Hepatocyte (in vitro differentiated cells): Measurements from ENCODE around the gene CALCOCO2. TPM values are rescaled to one million over a fixed set of nuclear protein-coding genes. Genes with fewer than 3 reads are reported as not detected.
A peak's percentile ranks its signal among the peaks of the same experiment; 100 is the strongest.

Experiments used
- DNase-seq: peaks from one replicate; pipeline ENCODE4 v3.0.0-alpha.2; 2016; ENCODE audit warnings: low spot score
- H2AFZ ChIP-seq: fragments of 200-600 bp; sonication (generic); 2 replicates; pipeline ENCODE4 v1.6.0; 2016; ENCODE audit warnings: antibody characterized with exemption, mild to moderate bottlenecking
- H3K27ac ChIP-seq: fragments of 200-600 bp; sonication (generic); 2 replicates; pipeline ENCODE4 v1.5.1; 2016; ENCODE audit warnings: mild to moderate bottlenecking
- H3K27me3 ChIP-seq: fragments of 200-600 bp; sonication (generic); 2 replicates; pipeline ENCODE4 v1.6.1; 2016
- H3K36me3 ChIP-seq: fragments of 200-600 bp; sonication (generic); replicated peaks from 2 replicates; pipeline ENCODE4 v1.5.1; 2016; ENCODE audit warnings: low read depth; ENCODE audit not compliant: insufficient read depth
- H3K4me1 ChIP-seq: fragments of 200-600 bp; sonication (generic); 2 replicates; pipeline ENCODE4 v1.5.1; 2016; ENCODE audit warnings: mild to moderate bottlenecking, moderate library complexity; ENCODE audit not compliant: insufficient read depth
- H3K4me2 ChIP-seq: fragments of 200-600 bp; sonication (generic); 2 replicates; pipeline ENCODE4 v1.6.0; 2016
- H3K4me3 ChIP-seq: fragments of 200-600 bp; sonication (generic); 2 replicates; pipeline ENCODE4 v1.5.1; 2016; ENCODE audit warnings: mild to moderate bottlenecking
- H3K79me2 ChIP-seq: fragments of 200-600 bp; sonication (generic); 2 replicates; pipeline ENCODE4 v1.6.0; 2017; ENCODE audit warnings: mild to moderate bottlenecking
- H3K9me2 ChIP-seq: fragments of 200-600 bp; sonication (generic); replicated peaks from 2 replicates; pipeline ENCODE4 v1.6.0; 2017; ENCODE audit warnings: mild to moderate bottlenecking; ENCODE audit not compliant: insufficient read depth
- H3K9me3 ChIP-seq: fragments of 200-600 bp; sonication (generic); 2 replicates; pipeline ENCODE4 v1.5.1; 2016; ENCODE audit warnings: low read depth, mild to moderate bottlenecking
- H4K20me1 ChIP-seq: fragments of 200-600 bp; sonication (generic); 2 replicates; pipeline ENCODE4 v1.6.0; 2016; ENCODE audit warnings: mild to moderate bottlenecking; ENCODE audit not compliant: insufficient read depth, poor library complexity, severe bottlenecking
- CTCF ChIP-seq: fragments of 200-600 bp; sonication (generic); IDR thresholded peaks from 2 replicates; pipeline ENCODE4 v1.5.1; 2016; ENCODE audit warnings: antibody characterized with exemption, mild to moderate bottlenecking; ENCODE audit not compliant: poor library complexity
- EZH2 ChIP-seq: fragments of 200-600 bp; sonication (generic); IDR thresholded peaks from 2 replicates; pipeline ENCODE4 v1.6.1; 2016; ENCODE audit warnings: antibody characterized with exemption, mild to moderate bottlenecking, borderline replicate concordance
- EZH2phosphoT487 ChIP-seq: fragments of 200-600 bp; sonication (generic); IDR thresholded peaks from one replicate; pipeline ENCODE4 v1.6.1; 2018; ENCODE audit warnings: antibody characterized with exemption, mild to moderate bottlenecking, low read depth, moderate library complexity; ENCODE audit not compliant: unreplicated experiment, severe bottlenecking
- WGBS: methylation state at CpG from one replicate; pipeline ENCODE4 v1.1.6; 2016; ENCODE audit warnings: low lambda C conversion rate; ENCODE audit errors: missing lambda C conversion rate; 5-methylcytosine and 5-hydroxymethylcytosine counted together
- polyA plus RNA-seq: library from polyadenylated mRNA; unstranded; fragments of >200 nt; fragmentation: Nextera tagmentation; extraction: Ambion mirVana; gene quantifications from 2 replicates; pipeline ENCODE4 v1.2.1, GENCODE V29; 2016
- total RNA-seq: library from RNA; depleted of rRNA; stranded (reverse); fragments of >200 nt; gene quantifications from 2 replicates; pipeline ENCODE4 v1.2.3, GENCODE V29; 2014

The CALCOCO2 gene
- total and polyA plus RNA-seq, 2 experiments from 2014 or later = 76.3 to 79.2 TPM

- WGBS = 48% methylated on average over 4 of the region's 4 CpGs
- TF ChIP-seq CTCF = no peak
- TF ChIP-seq EZH2phosphoT487 = no peak
- TF ChIP-seq EZH2 = no peak
- H2AFZ ChIP-seq = no peak overlapping the region
- no peaks in the 10 kb centered on the region for H3K9me2 ChIP-seq
- H3K36me3 ChIP-seq = no peaks in the 10 kb centered on the region
- H3K9me3 ChIP-seq = no peaks in the 10 kb centered on the region
- DNase-seq = peak; percentile 61
- H3K79me2 ChIP-seq = no peaks in the 10 kb centered on the region
- peak overlapping the region; percentile 24 for H3K4me2 ChIP-seq
- H3K27ac ChIP-seq = peak overlapping the region; percentile 68
- H4K20me1 ChIP-seq = no peaks in the 10 kb centered on the region
- H3K4me1 ChIP-seq = peaks cover 9% of the 10 kb centered on the region
- H3K27me3 ChIP-seq = peaks cover 8% of the 10 kb centered on the region
- H3K4me3 ChIP-seq = no peak overlapping the region
Observed at GRCh38 chr17:48809182-48809581, 21.7 kb upstream of the CALCOCO2 start.

- Histone ChIP-seq H3K4me2 (no peak overlapping the region), H4K20me1 (no peaks in the 10 kb centered on the region), H3K27me3 (peaks cover 13% of the 10 kb centered on the region), H2AFZ (no peak overlapping the region), H3K27ac (no peak overlapping the region), H3K4me1 (peaks cover 9% of the 10 kb centered on the region), H3K36me3 (no peaks in the 10 kb centered on the region), H3K9me3 (no peaks in the 10 kb centered on the region), H3K79me2 (no peaks in the 10 kb centered on the region), H3K9me2 (no peaks in the 10 kb centered on the region), H3K4me3 (no peak overlapping the region)
- WGBS = 75% methylated on average over 3 of the region's 3 CpGs
- no peak for DNase-seq
- TF ChIP-seq CTCF (no peak), EZH2phosphoT487 (no peak), EZH2 (no peak)
Observed at GRCh38 chr17:48812001-48812400, 18.8 kb upstream of the CALCOCO2 start.

- TF ChIP-seq EZH2 (no peak), CTCF (peak; percentile 48), EZH2phosphoT487 (no peak)
- H3K36me3 ChIP-seq = no peaks in the 10 kb centered on the region
- H3K4me2 ChIP-seq = no peak overlapping the region
- H3K9me3 ChIP-seq = no peaks in the 10 kb centered on the region
- no peak overlapping the region for H3K27ac ChIP-seq
- DNase-seq = peak; percentile 63
- H3K79me2 ChIP-seq = no peaks in the 10 kb centered on the region
- no peak overlapping the region for H3K4me3 ChIP-seq
- H4K20me1 ChIP-seq = no peaks in the 10 kb centered on the region
- no peaks in the 10 kb centered on the region for H3K9me2 ChIP-seq
- no peak overlapping the region for H2AFZ ChIP-seq
- peaks cover 13% of the 10 kb centered on the region for H3K27me3 ChIP-seq
- H3K4me1 ChIP-seq = peaks cover 1% of the 10 kb centered on the region
- whole genome bisulfite sequencing = 32% methylated on average over 7 of the region's 7 CpGs
Observed at GRCh38 chr17:48814504-48814903, 16.3 kb upstream of the CALCOCO2 start.

- H3K27me3 ChIP-seq = peaks cover 13% of the 10 kb centered on the region
- no peak overlapping the region for H3K27ac ChIP-seq
- H3K4me3 ChIP-seq = no peak overlapping the region
- H3K4me1 ChIP-seq = no peaks in the 10 kb centered on the region
- no peaks in the 10 kb centered on the region for H3K9me2 ChIP-seq
- no peak overlapping the region for H2AFZ ChIP-seq
- 74% methylated on average over 3 of the region's 3 CpGs for WGBS
- no peaks in the 10 kb centered on the region for H4K20me1 ChIP-seq
- no peaks in the 10 kb centered on the region for H3K36me3 ChIP-seq
- H3K9me3 ChIP-seq = no peaks in the 10 kb centered on the region
- no peak for DNase-seq
- H3K4me2 ChIP-seq = no peak overlapping the region
- TF ChIP-seq EZH2 (no peak), CTCF (no peak), EZH2phosphoT487 (no peak)
- H3K79me2 ChIP-seq = no peaks in the 10 kb centered on the region
Observed at GRCh38 chr17:48815311-48815710, 15.5 kb upstream of the CALCOCO2 start.
